IPS DF 19.7 (cell line): Measurements from ENCODE around the gene HELZ.
"Not testable (repeated sequence)": the region's sequence is repeated elsewhere in the genome, so short reads cannot be mapped to it uniquely, and the experiment has no call there.

Experiments
- DNase-seq: peaks from one replicate; pipeline ENCODE4 v3.0.0-alpha.2; 2013; ENCODE audit warnings: low read depth, low spot score

HELZ gene, protein sequence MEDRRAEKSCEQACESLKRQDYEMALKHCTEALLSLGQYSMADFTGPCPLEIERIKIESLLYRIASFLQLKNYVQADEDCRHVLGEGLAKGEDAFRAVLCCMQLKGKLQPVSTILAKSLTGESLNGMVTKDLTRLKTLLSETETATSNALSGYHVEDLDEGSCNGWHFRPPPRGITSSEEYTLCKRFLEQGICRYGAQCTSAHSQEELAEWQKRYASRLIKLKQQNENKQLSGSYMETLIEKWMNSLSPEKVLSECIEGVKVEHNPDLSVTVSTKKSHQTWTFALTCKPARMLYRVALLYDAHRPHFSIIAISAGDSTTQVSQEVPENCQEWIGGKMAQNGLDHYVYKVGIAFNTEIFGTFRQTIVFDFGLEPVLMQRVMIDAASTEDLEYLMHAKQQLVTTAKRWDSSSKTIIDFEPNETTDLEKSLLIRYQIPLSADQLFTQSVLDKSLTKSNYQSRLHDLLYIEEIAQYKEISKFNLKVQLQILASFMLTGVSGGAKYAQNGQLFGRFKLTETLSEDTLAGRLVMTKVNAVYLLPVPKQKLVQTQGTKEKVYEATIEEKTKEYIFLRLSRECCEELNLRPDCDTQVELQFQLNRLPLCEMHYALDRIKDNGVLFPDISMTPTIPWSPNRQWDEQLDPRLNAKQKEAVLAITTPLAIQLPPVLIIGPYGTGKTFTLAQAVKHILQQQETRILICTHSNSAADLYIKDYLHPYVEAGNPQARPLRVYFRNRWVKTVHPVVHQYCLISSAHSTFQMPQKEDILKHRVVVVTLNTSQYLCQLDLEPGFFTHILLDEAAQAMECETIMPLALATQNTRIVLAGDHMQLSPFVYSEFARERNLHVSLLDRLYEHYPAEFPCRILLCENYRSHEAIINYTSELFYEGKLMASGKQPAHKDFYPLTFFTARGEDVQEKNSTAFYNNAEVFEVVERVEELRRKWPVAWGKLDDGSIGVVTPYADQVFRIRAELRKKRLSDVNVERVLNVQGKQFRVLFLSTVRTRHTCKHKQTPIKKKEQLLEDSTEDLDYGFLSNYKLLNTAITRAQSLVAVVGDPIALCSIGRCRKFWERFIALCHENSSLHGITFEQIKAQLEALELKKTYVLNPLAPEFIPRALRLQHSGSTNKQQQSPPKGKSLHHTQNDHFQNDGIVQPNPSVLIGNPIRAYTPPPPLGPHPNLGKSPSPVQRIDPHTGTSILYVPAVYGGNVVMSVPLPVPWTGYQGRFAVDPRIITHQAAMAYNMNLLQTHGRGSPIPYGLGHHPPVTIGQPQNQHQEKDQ (N-terminal part only)

DNA sequence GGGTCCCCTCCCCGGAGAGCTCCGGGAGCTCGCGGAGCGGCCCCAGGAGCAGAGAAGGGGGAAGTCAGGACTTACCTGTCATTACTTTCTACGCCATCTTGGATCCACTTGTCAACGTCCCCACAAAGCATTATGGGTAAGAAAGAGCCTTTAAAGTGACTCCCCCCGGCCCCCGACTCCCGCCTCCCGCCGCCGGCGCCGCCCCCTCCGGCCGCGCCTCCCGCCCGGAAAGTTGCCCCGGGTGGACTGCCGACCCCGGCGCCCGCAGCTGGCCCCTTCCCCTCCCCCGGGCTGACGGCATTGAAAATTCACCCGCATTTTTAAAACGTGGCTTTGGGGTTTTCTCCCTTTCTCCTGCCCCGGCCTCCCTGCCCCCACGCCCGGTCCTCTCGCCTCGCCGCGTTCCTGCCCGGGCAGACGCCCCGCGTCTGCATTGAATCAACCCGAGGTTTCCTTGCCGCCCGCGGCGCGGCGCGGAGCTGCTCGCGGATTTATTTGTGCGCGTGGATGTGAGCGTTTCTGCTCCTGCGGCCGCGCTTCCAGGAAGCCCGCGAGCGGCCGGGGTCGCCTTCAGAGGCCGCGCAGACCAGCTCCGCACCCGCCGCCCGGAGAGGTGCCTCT lies at the start of gene HELZ:
Gene HELZ, minus strand, starts transcription at position 124 of the 621 bp plus-strand sequence. CDS start 26,392 bp downstream, outside the sequence.
- DNase-seq = no peak

DNA sequence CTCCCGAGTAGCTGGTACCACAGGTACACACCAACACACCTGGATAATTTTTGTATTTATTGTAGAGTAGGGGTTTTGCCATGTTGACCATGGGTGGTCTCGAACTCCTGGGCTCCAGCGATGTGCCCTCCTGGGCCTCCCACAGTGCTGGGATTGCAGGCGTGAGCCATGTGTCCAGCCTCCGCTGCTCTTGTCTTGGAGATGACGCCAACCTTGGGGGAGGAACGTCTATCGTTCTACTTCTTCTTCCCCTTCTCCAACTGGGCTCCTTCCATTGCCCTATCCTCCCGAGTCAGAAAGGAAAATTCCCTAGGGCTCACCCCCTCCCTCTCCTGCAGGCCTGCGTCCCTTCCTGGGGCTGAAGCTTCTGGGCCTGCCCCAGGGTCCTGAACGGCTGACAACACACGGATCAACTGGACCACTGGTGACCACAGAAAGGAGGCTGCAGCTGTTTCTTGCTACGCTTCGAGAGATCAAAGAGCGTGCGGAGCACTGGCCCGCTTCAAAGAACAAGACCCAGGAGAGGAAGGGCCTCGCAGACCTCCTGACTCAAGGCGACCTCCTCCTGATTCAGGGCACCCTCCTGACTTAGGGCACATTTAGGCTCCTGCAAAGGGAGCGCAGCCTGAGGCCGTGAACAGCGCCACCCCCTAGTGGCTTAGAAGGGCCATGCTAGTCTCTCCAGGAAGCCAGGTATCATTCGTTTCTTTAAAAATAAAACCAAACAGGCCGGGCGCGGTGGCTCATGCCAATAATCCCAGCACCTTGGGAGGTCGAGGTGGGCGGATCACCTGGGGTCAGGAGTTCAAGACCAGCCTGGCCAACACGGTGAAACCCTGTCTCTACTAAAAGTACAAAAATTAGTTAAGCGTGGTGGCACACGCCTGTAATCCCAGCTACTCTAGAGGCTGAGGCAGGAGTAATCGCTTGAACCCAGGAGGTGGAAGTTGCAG lies 48.5 kb upstream of the HELZ start:
- peak; percentile 40 for DNase-seq

DNA sequence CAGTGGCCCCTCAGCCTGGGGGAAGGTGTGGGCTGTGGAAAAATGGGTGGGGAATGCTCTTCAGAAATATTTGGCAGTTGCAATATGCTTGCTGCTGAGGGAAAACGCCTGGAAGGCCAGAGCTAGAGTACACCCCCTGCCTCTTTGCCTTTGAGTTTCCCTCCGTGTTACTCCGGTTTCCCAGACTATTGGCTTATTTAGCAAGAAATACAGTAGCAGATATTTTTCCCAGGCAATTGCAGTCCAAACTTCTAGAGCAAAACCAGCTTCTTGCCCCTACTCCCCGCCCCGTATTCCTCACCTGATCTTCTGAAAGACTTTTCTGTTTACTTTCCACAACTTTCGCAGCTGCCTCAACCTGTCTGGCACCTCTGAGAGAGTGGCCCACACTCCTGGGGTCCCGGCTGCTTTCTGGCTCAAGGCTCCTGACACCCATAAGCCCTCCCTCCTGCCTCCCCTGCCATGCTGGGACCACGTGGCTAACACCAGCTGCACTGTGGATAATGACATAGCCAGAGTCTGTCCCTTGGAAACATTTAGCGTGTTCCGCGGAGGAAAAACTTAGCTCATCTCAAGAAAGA lies 45.8 kb upstream of the HELZ start:
- DNase-seq = no peak

DNA sequence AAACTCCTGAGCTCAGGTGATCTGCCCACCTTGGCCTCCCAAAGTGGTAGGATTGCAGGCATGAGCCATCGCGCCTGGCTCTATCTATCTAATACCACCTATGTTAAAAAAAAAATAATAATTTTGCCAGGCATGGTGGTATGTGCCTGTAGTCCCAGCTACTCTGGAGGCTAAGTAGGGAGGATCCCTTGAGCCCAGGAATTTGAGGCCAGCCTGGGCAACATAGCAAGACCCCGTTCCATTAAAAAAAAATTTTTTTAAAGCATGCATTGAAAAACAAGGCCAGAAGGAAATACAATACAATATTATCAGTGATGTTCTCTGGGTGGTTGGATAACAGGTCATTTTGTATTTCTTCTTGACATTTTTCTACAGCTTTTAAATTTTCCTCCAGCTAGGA lies 45.2 kb upstream of the HELZ start:
- DNase-seq = no peak

DNA sequence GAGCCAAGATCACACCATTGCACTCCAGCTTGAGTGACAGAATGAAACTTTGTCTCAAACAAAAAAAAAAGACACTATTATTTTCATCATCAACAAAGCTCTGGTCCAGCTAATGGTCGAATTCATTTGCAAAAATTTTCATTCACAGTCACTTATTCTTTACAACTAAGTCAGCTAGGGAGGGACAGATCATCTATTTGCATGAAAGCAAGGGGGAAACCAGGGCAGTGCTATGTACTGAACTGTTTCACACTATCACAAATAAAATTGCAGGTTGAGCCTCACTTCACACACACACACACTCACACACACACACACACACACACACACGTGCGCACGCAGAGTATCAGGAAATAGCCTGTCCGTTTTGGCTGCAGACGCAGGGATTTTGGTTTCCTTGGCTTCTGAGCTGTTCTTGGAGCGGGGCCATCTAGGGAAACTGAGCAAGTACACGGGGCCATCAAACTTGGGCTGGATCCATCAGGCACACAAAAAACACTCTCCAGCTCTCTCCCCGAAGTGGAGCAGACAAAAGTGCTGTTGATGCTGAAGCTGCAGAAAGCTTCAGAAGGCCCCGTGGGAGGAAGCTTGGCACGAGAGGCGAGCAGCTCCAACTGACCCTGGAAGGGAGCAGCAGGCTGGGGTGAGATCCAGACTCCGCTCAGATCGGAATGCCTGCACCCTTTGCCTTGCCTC lies 44.3 kb upstream of the HELZ start:
- no peak for DNase-seq

DNA sequence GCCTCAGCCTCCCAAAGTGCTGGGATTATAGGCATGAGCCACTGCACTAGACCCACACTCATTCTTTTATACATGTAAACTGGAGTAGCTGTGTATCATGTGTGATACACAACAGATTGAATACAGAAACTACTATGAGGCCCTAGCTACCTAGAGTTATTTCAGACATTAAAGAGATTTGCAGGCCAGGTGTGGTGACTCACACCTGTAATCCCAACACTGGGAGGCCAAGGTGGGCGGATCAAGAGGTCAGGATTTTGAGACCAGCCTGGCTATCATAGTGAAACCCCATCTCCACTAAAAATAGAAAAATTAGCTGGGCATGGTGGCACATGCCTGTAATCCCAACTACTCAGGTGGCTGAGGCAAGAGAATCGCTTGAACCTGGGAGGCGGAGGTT lies 41.8 kb upstream of the HELZ start:
- not testable (repeated sequence) for DNase-seq

DNA sequence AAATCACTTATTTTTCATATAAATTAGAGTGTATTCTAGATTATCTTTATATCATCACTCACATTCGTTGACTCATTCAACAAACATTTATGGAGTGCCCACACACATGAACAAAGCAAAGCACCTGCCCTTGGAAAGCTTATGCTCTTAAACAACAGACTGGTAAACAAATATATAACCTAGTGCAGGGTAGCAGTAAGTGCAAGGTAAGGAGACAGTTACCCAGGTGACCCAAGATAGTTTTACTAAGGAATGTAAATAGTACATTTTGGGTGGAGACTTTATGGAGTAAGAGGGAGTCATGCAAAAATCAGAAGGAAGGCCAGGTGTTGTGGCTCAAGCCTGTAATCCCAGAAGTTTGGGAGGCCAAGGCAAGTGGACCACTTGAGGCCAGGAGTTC lies 40.4 kb upstream of the HELZ start:
- no peak for DNase-seq

DNA sequence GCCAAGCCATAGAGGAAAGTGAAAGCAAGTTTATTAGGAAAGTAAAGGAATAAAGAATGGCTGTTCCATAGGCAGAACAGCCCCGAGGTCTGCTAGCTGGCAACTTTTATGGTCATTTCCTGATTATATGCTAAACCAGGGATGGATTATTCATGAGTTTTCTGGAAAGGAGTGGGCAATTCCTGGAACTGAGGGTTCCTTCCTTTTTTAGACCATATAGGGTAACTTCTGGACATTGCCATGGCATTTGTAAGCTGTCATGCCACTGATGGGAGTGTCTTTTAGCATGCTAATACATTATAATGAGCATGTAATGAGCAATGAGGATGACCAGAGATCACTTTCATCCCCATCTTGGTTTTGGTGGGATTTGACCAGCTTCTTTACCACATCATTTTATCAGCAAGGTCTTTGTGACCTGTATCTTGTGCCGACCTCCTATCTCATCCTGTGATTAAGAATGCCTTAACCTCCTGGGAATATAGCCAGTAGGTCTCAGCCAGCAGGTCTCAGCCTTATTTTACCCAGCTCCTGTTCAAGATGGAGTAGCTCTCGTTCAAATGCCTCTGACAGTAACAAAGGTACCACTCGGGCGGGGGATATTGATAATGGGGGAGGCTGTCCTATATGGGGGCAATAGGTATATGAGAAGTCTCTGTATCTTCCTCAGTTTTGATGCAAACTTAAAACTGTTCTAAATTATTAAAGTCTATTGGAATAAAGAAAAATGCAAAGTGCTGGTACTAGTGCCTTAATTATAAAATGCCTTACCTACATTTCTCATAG lies 38.9 kb upstream of the HELZ start:
- DNase-seq = no peak

DNA sequence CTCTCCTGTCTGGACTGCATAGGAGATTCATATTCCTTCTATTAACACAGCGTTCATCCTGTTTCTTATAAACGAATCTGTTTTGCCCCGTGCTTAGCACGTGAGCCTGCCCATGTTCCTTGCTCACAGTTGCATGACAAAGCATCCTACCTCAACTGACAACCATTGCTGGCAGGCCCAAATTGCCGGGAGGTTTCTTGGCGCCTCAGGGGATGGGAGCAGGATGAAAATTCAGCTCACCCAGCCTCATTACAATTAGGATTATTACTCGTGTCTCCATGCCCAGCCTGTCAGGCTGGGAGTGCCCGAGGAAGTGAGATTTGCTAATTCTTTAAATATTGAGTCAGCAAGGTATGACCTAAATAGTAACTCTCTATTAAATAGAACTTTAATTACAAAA lies 36.7 kb upstream of the HELZ start:
- DNase-seq = no peak

DNA sequence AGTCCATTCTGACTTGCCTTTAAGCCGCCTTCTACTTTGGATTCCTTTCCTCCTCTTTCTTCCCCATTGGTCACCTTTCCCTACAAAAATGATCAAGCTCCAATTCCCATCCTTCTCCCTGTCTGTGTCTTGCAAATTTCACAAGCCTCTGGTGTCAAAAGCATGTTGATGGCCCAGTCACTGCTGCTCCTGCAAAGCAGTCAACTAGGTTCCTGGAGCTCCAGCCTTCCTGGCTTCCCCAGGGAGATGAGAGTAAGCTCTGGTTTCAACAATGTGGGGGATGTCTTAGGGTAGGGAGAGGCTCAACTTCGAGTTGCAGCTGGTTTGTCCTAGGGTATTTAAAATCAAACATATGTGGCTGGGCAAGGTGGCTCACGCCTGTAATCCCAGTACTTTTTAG lies 36.1 kb upstream of the HELZ start:
- peak; percentile 17 for DNase-seq

DNA sequence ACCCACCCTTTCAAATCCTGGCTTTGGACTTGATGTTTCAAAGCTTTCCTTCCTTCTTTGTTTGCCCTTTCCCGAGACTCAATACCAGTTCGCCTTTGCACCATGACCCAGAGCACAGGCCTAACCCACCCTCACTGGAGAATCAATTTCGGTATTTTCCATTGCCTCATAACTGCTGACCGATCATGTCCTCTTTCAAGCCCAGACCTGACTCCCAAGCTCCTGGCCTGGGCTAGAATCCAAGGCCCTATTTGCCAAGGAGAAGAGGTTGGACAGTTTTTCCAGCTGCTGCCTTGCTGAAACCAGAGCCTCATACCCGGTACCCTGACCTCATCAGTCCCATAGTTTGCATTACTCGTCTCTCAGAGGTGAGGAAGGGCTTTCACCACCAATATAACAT lies 35.3 kb upstream of the HELZ start:
- DNase-seq = no peak

DNA sequence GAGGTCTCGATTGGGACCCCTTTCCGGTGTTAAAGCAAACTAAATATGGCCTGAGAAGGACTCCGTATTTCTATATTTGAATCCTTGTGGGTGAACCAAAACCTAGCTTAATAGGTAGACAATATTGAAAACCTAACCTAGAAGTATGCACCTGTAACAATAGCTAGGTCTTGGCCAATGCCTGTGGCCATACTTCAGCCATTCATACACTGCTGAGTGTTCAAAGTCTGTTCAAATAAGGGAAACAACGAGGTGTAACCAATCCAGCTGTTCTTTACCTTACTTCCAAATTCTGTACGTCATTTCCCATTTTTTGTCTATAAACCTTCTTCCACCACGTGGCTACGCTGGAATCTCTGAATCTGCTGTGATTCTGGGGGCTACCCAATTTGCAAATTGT lies 34.1 kb upstream of the HELZ start:
- no peak for DNase-seq

DNA sequence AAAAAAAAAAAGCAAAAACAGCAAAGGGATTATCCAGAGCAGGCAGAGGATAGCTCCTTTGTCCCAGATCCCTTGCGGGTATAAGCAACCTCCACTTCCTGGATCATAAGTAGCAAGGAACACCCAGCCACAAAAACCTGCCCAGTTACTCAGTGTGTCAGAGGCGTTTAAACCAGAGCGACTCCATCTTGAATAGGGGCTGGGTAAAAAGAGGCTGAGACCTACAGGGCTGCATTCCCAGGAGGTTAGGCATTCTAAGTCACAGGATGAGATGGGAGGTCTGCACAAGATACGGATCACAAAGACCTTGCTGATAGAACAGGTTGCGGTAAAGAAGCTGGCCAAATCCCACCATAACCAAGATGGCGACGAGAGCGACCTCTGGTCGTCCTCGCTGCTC lies 33.4 kb upstream of the HELZ start:
- no peak for DNase-seq

DNA sequence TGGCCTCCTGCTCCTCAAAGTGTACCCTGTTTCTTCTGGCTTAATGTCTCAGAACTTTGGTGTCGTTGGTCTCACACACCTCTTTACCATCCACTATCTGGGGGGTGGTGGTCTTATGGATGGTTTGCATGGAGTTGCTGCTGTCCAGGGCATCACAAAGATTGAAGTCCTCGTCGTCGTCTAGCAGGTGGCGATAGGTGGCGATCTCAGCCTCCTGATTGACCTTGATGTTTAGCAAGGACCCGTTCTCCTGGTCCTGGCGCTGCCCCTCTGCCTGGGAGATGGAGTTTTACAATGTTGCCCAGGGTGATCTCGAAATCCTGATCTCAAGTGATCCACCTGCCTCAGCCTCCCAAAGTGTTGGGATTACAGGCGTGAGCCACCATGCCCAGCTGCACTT lies 31.1 kb upstream of the HELZ start:
- peak; percentile 38 for DNase-seq

DNA sequence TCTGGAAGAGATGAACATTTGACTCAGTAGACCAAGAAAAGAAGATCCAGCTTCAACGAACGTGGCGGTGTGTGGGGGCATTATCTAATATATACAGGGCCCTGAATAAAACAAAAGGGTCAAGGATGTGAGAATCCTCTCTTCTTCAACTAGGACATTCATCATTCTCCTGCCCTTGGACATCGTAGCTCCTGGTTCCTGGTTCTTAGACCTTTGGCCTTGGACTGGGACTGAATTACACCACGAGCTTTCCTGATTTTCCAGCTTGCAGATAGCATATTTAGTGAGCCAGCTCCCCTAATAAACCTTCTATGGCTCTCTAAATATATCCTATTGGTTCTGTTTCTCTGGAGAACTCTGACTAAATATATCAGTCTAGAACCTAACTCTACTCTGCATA lies 29.5 kb upstream of the HELZ start:
- DNase-seq = no peak

DNA sequence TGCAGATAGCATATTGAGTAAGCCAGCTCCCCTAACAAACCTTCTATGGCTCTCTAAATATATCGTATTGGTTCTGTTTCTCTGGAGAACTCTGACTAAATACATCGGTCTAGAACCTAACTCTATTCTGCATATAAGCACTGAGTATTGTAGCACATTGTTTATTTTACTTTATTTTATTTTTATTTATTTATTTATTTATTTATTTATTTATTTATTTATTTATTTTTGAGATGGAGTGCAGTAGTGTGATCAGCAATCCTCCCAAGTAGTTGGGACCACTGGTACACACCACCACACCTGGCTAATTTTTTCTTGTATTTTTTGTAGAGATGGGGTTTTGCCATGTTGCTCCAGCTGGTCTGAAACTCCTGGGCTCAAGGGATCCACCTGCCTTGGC lies 28.9 kb upstream of the HELZ start:
- DNase-seq = no peak

DNA sequence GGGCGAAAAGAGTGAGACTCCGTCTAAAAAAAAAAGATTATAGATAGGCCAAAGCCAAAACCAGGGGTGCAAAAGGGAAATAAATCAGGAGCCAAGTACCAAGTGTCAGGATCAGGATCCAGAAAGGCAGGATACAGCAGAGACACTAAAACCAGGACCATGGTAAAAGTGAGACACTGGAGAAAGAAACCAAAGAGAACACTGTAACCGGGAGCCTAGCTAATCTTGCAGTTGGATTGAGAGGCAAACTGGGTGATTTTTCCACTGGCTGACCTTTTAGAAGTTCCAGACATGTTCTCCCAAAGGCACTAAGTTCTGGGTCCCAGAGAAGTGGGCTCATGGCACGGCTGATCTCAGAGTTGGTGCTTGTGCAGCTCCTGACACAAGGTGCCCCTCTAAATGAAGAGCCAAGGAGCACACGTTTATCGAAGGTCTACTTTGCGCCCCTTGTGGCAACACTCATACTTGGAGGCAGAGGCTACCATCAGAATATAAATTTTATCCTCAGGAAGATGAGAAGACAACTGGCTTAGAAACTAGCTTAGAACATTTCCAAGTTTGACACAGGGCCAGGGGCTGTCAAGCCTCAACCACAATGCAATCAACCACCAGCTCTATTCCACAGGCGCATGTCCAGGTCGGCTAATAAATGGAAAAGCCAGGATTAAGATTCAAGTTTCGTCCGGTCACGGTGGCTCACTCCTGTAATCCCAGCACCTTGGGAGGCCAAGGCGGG lies 27.5 kb upstream of the HELZ start:
- no peak for DNase-seq

DNA sequence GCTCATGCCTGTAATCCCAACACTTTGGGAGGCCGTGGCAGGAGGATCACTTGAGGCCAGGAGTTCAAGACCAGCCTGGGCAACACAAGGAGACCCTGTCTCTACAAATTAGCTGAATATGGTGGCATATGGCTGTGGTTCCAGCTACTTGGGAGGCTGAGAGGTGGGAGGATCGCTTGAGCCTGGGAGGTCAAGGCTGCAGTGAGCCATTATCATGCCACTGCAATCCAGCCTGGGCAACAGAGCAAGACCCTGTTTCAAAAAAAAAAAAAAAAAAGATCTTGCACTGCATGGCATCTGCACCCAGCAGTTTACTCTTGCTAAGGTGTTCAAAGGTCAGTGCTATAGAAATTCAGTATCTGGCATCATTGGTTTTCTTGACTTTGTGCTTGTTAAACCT lies 26.2 kb upstream of the HELZ start:
- not testable (repeated sequence) for DNase-seq
